Glutamatergic neuron (in vitro differentiated cells): ENCODE data around the gene RSPO4. TPM values are rescaled to one million over a fixed set of nuclear protein-coding genes. Genes with fewer than 3 reads are reported as not detected.

Experiments used
- DNase-seq: peaks from one replicate; pipeline ENCODE4 v3.0.0; 2022
- H3K27ac Mint-ChIP-seq: one replicate; pipeline ENCODE4 v1.8.0; 2020; ENCODE audit warnings: mild to moderate bottlenecking, mixed read lengths, inconsistent platforms; ENCODE audit not compliant: unreplicated experiment
- H3K27me3 Mint-ChIP-seq: one replicate; pipeline ENCODE4 v1.8.0; 2020; ENCODE audit warnings: mild to moderate bottlenecking, moderate library complexity, mixed read lengths, inconsistent platforms; ENCODE audit not compliant: unreplicated experiment
- H3K36me3 Mint-ChIP-seq: one replicate; pipeline ENCODE4 v1.8.0; 2020; ENCODE audit warnings: mild to moderate bottlenecking, mixed read lengths, inconsistent platforms; ENCODE audit not compliant: unreplicated experiment
- H3K4me1 Mint-ChIP-seq: one replicate; pipeline ENCODE4 v1.8.0; 2020; ENCODE audit warnings: mild to moderate bottlenecking, low read depth, mixed read lengths, inconsistent platforms; ENCODE audit not compliant: unreplicated experiment
- H3K4me3 Mint-ChIP-seq: one replicate; pipeline ENCODE4 v1.8.0; 2020; ENCODE audit warnings: mild to moderate bottlenecking, mixed read lengths, inconsistent platforms; ENCODE audit not compliant: unreplicated experiment
- H3K9me3 Mint-ChIP-seq: one replicate; pipeline ENCODE4 v1.8.0; 2020; ENCODE audit warnings: mild to moderate bottlenecking, moderate library complexity, mixed read lengths, inconsistent platforms; ENCODE audit not compliant: unreplicated experiment
- total RNA-seq: library from RNA; stranded (reverse); fragmentation: NEBNext Ultra II Directional; extraction: Animal tissue kit (Norgen Biotek cat#: 25700); gene quantifications from one replicate; pipeline ENCODE4 v1.2.1, GENCODE V29; 2021; ENCODE audit not compliant: unreplicated experiment
- TF ChIP-seq, protein P1 (sequence below): fragments of 200-600 bp; sonication (generic); IDR thresholded peaks from one replicate; pipeline ENCODE4 v1.5.0; 2021; ENCODE audit not compliant: partially characterized antibody, unreplicated experiment

RSPO4 gene
- total RNA-seq, 1 donor from 2014 or later = 0.86 TPM

- TF ChIP-seq, protein P1, sequence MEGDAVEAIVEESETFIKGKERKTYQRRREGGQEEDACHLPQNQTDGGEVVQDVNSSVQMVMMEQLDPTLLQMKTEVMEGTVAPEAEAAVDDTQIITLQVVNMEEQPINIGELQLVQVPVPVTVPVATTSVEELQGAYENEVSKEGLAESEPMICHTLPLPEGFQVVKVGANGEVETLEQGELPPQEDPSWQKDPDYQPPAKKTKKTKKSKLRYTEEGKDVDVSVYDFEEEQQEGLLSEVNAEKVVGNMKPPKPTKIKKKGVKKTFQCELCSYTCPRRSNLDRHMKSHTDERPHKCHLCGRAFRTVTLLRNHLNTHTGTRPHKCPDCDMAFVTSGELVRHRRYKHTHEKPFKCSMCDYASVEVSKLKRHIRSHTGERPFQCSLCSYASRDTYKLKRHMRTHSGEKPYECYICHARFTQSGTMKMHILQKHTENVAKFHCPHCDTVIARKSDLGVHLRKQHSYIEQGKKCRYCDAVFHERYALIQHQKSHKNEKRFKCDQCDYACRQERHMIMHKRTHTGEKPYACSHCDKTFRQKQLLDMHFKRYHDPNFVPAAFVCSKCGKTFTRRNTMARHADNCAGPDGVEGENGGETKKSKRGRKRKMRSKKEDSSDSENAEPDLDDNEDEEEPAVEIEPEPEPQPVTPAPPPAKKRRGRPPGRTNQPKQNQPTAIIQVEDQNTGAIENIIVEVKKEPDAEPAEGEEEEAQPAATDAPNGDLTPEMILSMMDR = peak; percentile 48
- Mint-ChIP-seq H3K36me3 (no peaks in the 10 kb centered on the region), H3K27me3 (peaks cover 4% of the 10 kb centered on the region), H3K4me3 (no peak overlapping the region), H3K9me3 (peaks cover 7% of the 10 kb centered on the region), H3K27ac (no peak overlapping the region), H3K4me1 (peaks cover 8% of the 10 kb centered on the region)
- DNase-seq = no peak
These were observed 44.6 kb downstream of the RSPO4 start for GRCh38 chr20:957544-957943.

DNA sequence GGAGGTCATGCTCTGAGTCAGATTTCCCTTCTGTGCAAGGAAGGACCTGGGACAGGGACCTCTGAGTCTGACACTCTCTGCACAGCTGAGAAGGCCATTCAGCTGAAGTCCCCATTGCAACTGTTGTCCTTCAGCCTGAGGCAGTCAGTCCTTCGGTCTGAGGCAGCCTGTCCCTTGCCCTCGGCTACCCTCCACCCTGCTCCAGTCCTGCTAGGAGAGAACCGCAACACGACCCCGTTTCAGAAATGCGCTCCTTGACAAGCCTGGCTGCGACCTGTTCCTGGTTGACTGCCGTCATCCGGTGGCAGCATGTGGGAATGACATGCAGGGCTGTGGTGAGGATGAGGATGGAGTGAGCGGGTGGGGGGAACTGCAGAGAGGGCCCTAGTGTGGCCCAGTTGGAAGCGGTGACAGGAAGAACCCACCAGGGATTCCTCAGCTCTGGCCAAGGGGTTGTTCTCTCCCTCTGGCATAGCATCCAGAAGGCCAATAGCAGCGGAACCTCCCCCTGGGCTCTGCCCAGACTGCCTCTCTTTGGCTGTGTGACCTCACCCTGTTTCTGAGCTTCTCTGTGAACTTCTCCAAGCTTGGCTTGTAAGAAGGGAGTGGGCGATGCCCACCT is 45.7 kb downstream of the RSPO4 start:
- H3K9me3 Mint-ChIP-seq = peaks cover 7% of the 10 kb centered on the region
- no peak overlapping the region for H3K4me3 Mint-ChIP-seq
- no peak overlapping the region for H3K27ac Mint-ChIP-seq
- H3K4me1 Mint-ChIP-seq = peaks cover 16% of the 10 kb centered on the region
- DNase-seq = peak; percentile 84
- no peaks in the 10 kb centered on the region for H3K36me3 Mint-ChIP-seq
- H3K27me3 Mint-ChIP-seq = peaks cover 7% of the 10 kb centered on the region
- TF ChIP-seq, protein P1 = peak; percentile 91

- peaks cover 9% of the 10 kb centered on the region for H3K9me3 Mint-ChIP-seq
- H3K4me3 Mint-ChIP-seq = no peak overlapping the region
These were observed 46.5 kb downstream of the RSPO4 start for GRCh38 chr20:955656-956055.

GRCh38 chr20:955111-955510 is 47.0 kb downstream of the RSPO4 start:
- no peak overlapping the region for H3K4me3 Mint-ChIP-seq
- TF ChIP-seq, protein P1 = no peak
- H3K9me3 Mint-ChIP-seq = peaks cover 9% of the 10 kb centered on the region
- H3K27me3 Mint-ChIP-seq = peaks cover 7% of the 10 kb centered on the region
- peaks cover 21% of the 10 kb centered on the region for H3K4me1 Mint-ChIP-seq
- no peak for DNase-seq
- H3K36me3 Mint-ChIP-seq = no peaks in the 10 kb centered on the region
- H3K27ac Mint-ChIP-seq = no peak overlapping the region

More at GRCh38 chr20:955656-956055, 46.5 kb downstream of the RSPO4 start:
- Mint-ChIP-seq H3K27me3 (peaks cover 7% of the 10 kb centered on the region), H3K36me3 (no peaks in the 10 kb centered on the region), H3K27ac (peak overlapping the region; percentile 56), H3K4me1 (peaks cover 19% of the 10 kb centered on the region)
- TF ChIP-seq, protein P1 = no peak
- no peak for DNase-seq

DNA sequence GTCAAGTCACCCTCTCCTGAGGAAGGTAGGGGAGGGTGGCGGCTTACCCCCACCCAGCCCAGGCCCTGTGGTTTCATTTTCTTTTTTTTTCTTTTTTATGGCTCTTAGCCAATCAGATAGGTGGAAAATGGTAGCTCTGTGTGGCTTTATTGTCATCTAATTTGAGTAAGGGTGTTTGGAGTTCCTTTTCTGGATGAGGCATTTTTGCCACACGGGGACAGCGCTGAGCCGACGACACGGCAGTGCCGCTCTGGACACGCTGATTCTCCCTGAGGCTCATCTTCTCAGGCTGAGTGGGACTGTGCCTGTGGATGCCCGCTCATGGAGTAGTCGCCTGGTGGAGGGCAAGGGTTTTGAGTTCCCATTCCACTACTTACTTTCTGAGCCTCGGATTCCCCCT is 48.4 kb downstream of the RSPO4 start:
- Mint-ChIP-seq H3K27ac (no peak overlapping the region), H3K27me3 (peaks cover 7% of the 10 kb centered on the region), H3K4me1 (peaks cover 21% of the 10 kb centered on the region), H3K36me3 (no peaks in the 10 kb centered on the region), H3K9me3 (peaks cover 6% of the 10 kb centered on the region), H3K4me3 (no peak overlapping the region)
- peak; percentile 65 for DNase-seq
- TF ChIP-seq, protein P1 = peak; percentile 20
